K562 (cell line): ENCODE results near the gene EIF3I. TPM values are rescaled to one million over a fixed set of nuclear protein-coding genes. Genes with fewer than 3 reads are reported as not detected.
A peak's percentile ranks its signal among the peaks of the same experiment; 100 is the strongest.

Experiments used
- DPF2 ChIP-seq: fragments of 450-650 bp; IDR thresholded peaks from 2 replicates; pipeline ENCODE4 v1.6.1; 2016
- FOXM1 ChIP-seq, 2 experiments: fragments of 450-650 bp in 1 of 2; sonication (generic) in 1 of 2; formaldehyde crosslinking in 1 of 2; IDR thresholded peaks; 2 replicates each; pipeline versions ENCODE4 v1.6.1 to v1.9.0; 2017 to 2022; ENCODE audit warnings: low read depth in 2 of 2, mild to moderate bottlenecking in 2 of 2, missing genetic modification reagents in 1 of 2, moderate library complexity in 1 of 2
- GABPB1 ChIP-seq: sonication (generic); formaldehyde crosslinking; IDR thresholded peaks from 2 replicates; pipeline ENCODE4 v1.8.0; 2022; ENCODE audit warnings: mild to moderate bottlenecking, missing genetic modification reagents
- KLF13 ChIP-seq: fragments of 450-650 bp; IDR thresholded peaks from 2 replicates; pipeline ENCODE4 v1.6.1; 2016; ENCODE audit warnings: missing genetic modification characterization, low read depth, mild to moderate bottlenecking, missing compliant biosample characterization, moderate library complexity, borderline replicate concordance
- MAFF ChIP-seq: IDR thresholded peaks from 2 replicates; pipeline ENCODE4 v1.6.1; 2012; ENCODE audit warnings: low read length, improper control_type of control experiment
- MBD2 ChIP-seq: sonication (generic); IDR thresholded peaks from 2 replicates; pipeline ENCODE4 v1.6.1; 2016; ENCODE audit warnings: low read depth, borderline replicate concordance
- NEUROD1 ChIP-seq: fragments of 150-350 bp; IDR thresholded peaks from 2 replicates; pipeline ENCODE4 v1.6.1; 2014; ENCODE audit warnings: borderline replicate concordance, low read length, low read depth; ENCODE audit not compliant: partially characterized antibody
- NR0B1 ChIP-seq: fragments of 450-650 bp; IDR thresholded peaks from one replicate; pipeline ENCODE4 v1.6.1; 2018; ENCODE audit warnings: mild to moderate bottlenecking, moderate library complexity; ENCODE audit not compliant: partially characterized antibody
- PHF21A ChIP-seq: fragments of 450-650 bp; IDR thresholded peaks from 2 replicates; pipeline ENCODE4 v1.6.1; 2017; ENCODE audit warnings: low read depth, borderline replicate concordance
- PRDM10 ChIP-seq: fragments of 450-650 bp; IDR thresholded peaks from 2 replicates; pipeline ENCODE4 v1.6.1; 2018; ENCODE audit not compliant: partially characterized antibody
- RB1 ChIP-seq: fragments of 450-650 bp; IDR thresholded peaks from 2 replicates; pipeline ENCODE4 v1.6.1; 2017; ENCODE audit warnings: low read depth, mild to moderate bottlenecking
- RUNX1 ChIP-seq: sonication (generic); IDR thresholded peaks from 2 replicates; pipeline ENCODE4 v1.6.1; 2016; ENCODE audit warnings: antibody characterized with exemption, low read depth
- SMC3 ChIP-seq: conservative IDR thresholded peaks from 2 replicates; pipeline ENCODE4 v1.6.1; 2011; ENCODE audit warnings: low read depth, low read length, improper control_type of control experiment; ENCODE audit not compliant: insufficient read depth
- ZBTB11 ChIP-seq, 3 experiments: fragments of 200-800 bp in 1 of 3; fragments of 250-450 bp in 1 of 3; fragments of 450-650 bp in 1 of 3; sonication (Bioruptor Pico) in 1 of 3; sonication (Bioruptor generic) in 1 of 3; formaldehyde crosslinking in 1 of 3; IDR thresholded peaks; 2 replicates each; pipeline versions ENCODE4 v1.6.1 to v1.8.0; 2016 to 2022; ENCODE audit warnings: mild to moderate bottlenecking in 2 of 3, missing genetic modification characterization in 2 of 3, missing compliant biosample characterization in 1 of 3, moderate library complexity in 1 of 3
- ZNF449 ChIP-seq: fragments of 250-450 bp; sonication (Bioruptor Pico); IDR thresholded peaks from 2 replicates; pipeline ENCODE4 v1.8.0; 2022; ENCODE audit warnings: moderate library complexity, mild to moderate bottlenecking, inconsistent platforms
- polyA plus RNA-seq, 8 experiments: library from polyadenylated mRNA; depleted of rRNA in 4 of 8; stranded (reverse) in 5 of 8; unstranded in 3 of 8; fragments of >200 nt; fragmentation: Nextera tagmentation in 2 of 8; fragmentation: Illumina TruSeq in 1 of 8; extraction: Ambion mirVana in 2 of 8; extraction: Trizol in 1 of 8; gene quantifications; 2 replicates each; pipeline versions ENCODE4 v1.2.1 to v1.2.3, GENCODE V29; 2011 to 2014; ENCODE audit warnings: inconsistent platforms in 1 of 8, missing spikeins in 1 of 8
- total RNA-seq, 7 experiments: library from RNA; depleted of rRNA in 6 of 7; stranded (reverse); fragments of >200 nt in 6 of 7; fragmentation: Illumina TruSeq in 2 of 7; extraction: Trizol in 2 of 7; gene quantifications; 2 replicates each; pipeline versions ENCODE4 v1.2.1 to v1.2.3, GENCODE V29; 2011 to 2021; ENCODE audit warnings: low replicate concordance in 1 of 7

EIF3I gene
- total and polyA plus RNA-seq, 9 of the 15 experiments (the other 6 are each of a cell fraction or from before 2014, with no cell fraction given) = 414 to 1,526 (median 635) TPM

GRCh38 chr1:32201011-32201855 is 21.0 kb upstream of the EIF3I start (continued):
- peak; percentile 67 for TF ChIP-seq PRDM10
- peak; percentile 28 for TF ChIP-seq NEUROD1
- peak; percentile 84; the same call in 1 of the 2 replicates for TF ChIP-seq ZNF449 (CRISPR knock-in tag)
- TF ChIP-seq MBD2 = peak; percentile 30; the same call in 1 of the 2 replicates
- TF ChIP-seq RUNX1 = no peak
- TF ChIP-seq PHF21A = no peak
- TF ChIP-seq MAFF = no peak
- TF ChIP-seq GABPB1 (CRISPR knock-in tag) = peak; percentile 17; the same call in 1 of the 2 replicates
- TF ChIP-seq SMC3 = 0 out of 2 replicates have a peak, but pooled peaks have one; percentile 10
- TF ChIP-seq DPF2 = 0 out of 2 replicates have a peak, but pooled peaks have one; percentile 36
- TF ChIP-seq FOXM1 (IDR thresholded peaks at IDR 0.05; ENCODE audit: low read depth) = no peak
- TF ChIP-seq FOXM1 (CRISPR knock-in tag; IDR thresholded peaks at IDR 0.05; ENCODE audit: low read depth) = no peak
- TF ChIP-seq RB1 = 0 out of 2 replicates have a peak, but pooled peaks have one; percentile 2
- TF ChIP-seq NR0B1 = no peak
- TF ChIP-seq ZBTB11 (CRISPR knock-in tag; IDR thresholded peaks at IDR 0.05) = no peak
- no peak; the same call in 1 of the 2 replicates for TF ChIP-seq KLF13 (tag)
